Choroid plexus epithelial cell (primary cell): Measurements from ENCODE around the gene CASP8AP2.
A peak's percentile ranks its signal among the peaks of the same experiment; 100 is the strongest.
"Not testable (repeated sequence)": the region's sequence is repeated elsewhere in the genome, so short reads cannot be mapped to it uniquely, and the experiment has no call there.

Experiments
- DNase-seq: peaks from one replicate; pipeline ENCODE4 v3.0.0-alpha.2; 2010; ENCODE audit warnings: low read depth
- H3K4me3 ChIP-seq: 2 replicates; pipeline ENCODE4 v1.5.1; 2011; ENCODE audit warnings: low read depth, mild to moderate bottlenecking, control low read depth, low read length, moderate library complexity
- TF ChIP-seq, protein P1 (sequence below): conservative IDR thresholded peaks from 2 replicates; pipeline ENCODE4 v1.5.1; 2011; ENCODE audit warnings: low read depth, mild to moderate bottlenecking, control low read depth, inconsistent platforms, low read length, moderate library complexity

Gene CASP8AP2

DNA sequence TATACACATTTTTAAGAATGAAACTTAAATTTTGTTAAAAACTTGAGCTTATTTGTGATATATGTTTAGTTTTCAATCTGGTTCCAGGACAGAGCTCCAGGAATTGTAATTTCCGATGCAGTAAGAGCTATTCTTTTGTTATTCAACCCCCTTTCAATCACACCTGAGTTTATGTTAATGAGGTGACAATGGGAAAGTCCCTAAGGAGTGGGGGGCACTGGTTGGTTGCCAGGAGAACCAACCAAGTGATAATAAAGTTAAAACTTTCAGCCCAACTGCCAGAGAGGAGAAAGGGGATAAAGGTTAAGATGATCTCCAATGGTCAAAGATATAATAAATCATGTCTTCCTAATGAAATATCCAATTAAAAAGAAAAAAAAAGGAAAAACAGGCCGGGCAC is 29.9 kb upstream of the CASP8AP2 start:
- H3K4me3 ChIP-seq: no peak overlapping the region
- DNase-seq: no peak
- TF ChIP-seq, protein P1, sequence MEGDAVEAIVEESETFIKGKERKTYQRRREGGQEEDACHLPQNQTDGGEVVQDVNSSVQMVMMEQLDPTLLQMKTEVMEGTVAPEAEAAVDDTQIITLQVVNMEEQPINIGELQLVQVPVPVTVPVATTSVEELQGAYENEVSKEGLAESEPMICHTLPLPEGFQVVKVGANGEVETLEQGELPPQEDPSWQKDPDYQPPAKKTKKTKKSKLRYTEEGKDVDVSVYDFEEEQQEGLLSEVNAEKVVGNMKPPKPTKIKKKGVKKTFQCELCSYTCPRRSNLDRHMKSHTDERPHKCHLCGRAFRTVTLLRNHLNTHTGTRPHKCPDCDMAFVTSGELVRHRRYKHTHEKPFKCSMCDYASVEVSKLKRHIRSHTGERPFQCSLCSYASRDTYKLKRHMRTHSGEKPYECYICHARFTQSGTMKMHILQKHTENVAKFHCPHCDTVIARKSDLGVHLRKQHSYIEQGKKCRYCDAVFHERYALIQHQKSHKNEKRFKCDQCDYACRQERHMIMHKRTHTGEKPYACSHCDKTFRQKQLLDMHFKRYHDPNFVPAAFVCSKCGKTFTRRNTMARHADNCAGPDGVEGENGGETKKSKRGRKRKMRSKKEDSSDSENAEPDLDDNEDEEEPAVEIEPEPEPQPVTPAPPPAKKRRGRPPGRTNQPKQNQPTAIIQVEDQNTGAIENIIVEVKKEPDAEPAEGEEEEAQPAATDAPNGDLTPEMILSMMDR: no peak

DNA sequence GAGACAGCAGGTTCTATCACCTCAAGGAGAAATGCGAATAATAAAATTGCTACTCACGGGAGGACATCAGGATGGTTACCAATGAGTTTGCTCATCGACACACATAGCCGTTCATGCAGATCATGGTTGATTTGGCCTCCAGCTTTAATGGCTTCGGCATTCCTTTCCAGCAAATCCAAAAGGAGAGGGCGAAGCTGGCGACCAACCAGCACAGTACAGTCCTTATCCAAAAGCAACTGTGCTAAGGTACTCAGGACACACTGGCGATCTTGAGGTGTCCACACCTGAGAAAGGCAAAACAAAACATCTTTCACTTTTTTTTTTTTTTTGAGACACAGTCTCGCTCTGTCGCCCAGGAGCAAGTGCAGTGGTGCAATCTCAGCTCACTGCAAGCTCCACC is 26.4 kb upstream of the CASP8AP2 start:
- DNase-seq: no peak
- TF ChIP-seq, protein P1: no peak
- H3K4me3 ChIP-seq: no peak overlapping the region

DNA sequence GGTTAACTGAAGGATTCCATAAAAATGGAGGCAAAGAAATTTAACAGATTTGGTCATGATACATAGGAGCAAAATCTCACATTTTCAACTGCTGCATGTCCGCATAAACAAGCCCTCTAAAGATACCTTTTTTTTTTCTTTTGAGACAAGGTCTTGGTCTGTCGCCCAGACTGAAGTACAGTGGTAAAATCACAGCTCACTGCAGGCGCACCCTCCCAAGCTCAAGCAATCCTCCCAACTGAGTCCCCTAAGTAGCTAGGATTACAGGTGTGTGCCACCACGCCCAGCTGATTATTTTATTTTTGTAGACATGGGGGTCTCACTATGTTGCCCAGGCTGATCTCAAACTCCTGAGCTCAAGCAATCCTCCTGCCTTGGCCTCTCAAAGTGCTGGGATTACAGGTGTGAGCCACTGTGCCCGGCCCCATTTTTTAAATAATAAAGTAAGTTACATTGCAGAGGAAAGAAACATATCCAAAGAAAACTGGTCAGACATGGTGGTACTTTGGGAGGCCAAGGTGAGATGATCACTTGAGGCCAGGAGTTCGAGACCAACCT is 23.8 kb upstream of the CASP8AP2 start:
- no peak overlapping the region for H3K4me3 ChIP-seq
- TF ChIP-seq, protein P1: no peak
- no peak for DNase-seq

DNA sequence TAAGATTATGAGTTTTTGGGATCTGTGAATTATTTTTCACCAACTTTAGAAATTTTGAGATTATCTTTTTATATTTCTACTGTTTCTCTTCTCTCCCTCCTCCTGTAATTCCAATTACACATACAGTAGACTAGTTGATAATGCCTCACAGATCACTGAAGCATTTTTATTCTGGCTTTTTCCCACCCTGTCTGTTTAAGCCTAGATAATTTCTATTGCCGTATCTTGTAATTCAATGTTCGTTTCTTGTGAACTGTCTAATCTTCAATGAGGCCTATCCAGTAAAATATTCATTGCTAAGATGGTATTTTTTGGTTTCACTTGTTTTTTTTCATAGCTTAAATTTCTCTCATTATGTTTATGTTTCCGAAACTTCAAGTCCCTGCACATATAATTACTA is 22.1 kb upstream of the CASP8AP2 start:
- no peak for DNase-seq
- no peak overlapping the region for H3K4me3 ChIP-seq
- TF ChIP-seq, protein P1: no peak

- not testable (repeated sequence) for H3K4me3 ChIP-seq, DNase-seq
Measured at GRCh38 chr6:89813422-89813821, 16.3 kb upstream of the CASP8AP2 start.

GRCh38 chr6:89817481-89817880 is 12.2 kb upstream of the CASP8AP2 start:
- TF ChIP-seq, protein P1: no peak
- no peak for DNase-seq
- no peak overlapping the region for H3K4me3 ChIP-seq

- peak; percentile 54 for DNase-seq
- TF ChIP-seq, protein P1: no peak
- peak overlapping the region; percentile 99 for H3K4me3 ChIP-seq
Measured at GRCh38 chr6:89818977-89819335, 10.7 kb upstream of the CASP8AP2 start.
